AG08395 (cell line): Measurements from ENCODE around the gene SLAIN2.
"Not testable (repeated sequence)": the region's sequence is repeated elsewhere in the genome, so short reads cannot be mapped to it uniquely, and the experiment has no call there.

ENCODE experiments used
- DNase-seq: peaks from one replicate; pipeline ENCODE4 v3.0.0; 2012; ENCODE audit warnings: mixed read lengths, low spot score

Gene SLAIN2

DNA sequence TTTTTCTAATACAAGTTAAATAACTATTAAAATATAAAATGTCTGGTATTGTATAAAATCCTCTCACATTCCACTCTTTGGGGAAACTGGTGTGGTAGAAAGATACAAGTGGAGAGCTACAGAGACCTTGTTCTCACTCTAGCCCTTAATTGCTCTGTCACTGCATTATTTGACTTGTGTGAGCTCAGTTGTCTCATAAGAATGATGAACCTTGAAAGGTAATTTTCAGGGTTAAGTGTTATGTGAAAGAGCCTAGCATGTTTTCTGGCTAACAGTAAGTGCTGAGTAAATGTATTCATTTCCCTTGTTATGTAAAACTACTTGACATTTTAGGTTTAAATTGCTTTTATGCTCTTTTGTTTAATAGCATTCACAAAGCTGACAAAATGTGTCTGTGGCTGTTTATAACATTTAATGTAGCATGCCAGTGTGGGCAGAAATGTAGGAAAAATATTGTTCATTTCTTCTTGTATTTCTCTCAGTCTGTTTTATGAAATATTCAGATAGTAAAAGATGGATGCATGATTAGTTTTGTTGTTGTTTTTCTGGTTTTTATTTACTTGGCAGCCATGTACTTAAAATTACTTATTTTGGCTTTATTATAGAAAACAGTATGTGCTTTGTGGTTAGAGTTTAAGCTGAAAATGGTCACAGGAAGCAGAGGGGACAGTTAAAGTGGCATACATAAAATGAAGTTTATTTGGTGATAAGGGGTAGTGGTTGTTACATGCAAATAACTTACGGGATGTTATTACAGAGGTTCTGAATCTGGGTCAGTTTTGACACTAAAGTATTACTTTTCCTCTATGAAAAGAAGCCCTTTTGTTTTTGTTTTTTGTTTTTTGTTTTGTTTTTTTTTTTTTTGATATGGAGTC is 29.2 kb downstream of the SLAIN2 start:
- no peak for DNase-seq

DNA sequence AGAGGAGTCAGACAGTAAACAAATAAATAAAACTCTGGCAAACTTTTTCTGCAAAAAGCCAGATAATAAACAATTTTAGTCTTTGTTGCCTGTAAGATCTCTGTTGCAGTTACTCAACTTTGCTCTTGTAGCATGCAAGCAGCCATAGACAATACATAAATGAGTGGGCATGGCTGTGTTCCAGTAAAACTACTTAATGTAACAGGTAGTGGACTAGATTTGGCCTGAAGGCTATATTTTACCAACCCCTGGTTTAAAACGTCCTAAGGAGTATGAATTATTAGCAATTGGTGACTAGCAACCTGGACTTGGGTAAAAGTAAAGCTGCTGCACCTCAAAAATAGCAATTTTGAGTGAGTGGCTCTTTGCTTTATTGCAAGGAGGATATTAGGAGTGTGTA is 30.9 kb downstream of the SLAIN2 start:
- DNase-seq: no peak

- peak; percentile 31 for DNase-seq
Observed at GRCh38 chr4:48375651-48376304, 34.4 kb downstream of the SLAIN2 start.

DNA sequence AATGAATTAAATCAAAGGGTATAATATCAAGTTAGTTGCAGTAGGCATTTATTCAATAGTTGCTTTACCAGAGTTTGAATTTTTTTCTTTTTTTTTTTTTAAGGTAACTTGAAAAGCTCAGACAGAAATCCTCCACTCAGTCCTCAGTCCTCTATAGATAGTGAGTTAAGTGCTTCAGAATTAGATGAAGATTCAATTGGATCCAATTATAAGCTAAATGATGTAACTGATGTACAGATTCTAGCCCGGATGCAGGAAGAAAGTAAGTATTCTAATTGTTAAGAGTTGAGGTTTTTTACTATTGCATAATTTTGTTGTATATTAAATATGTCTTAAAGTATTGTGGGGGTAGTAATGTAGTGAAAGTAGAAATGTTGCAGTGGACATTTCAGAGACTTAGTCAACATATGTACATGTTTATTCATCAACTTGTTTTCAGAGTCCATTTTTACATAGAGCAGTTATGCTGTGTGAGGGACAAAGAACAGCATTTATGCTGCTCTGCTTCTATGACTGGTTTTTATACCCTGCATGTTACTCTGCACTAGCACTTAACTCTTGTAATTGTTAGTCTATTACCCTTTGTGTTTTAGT is 38.4 kb downstream of the SLAIN2 start:
- no peak for DNase-seq

- no peak for DNase-seq
Observed at GRCh38 chr4:48380583-48381167, 39.3 kb downstream of the SLAIN2 start.

DNA sequence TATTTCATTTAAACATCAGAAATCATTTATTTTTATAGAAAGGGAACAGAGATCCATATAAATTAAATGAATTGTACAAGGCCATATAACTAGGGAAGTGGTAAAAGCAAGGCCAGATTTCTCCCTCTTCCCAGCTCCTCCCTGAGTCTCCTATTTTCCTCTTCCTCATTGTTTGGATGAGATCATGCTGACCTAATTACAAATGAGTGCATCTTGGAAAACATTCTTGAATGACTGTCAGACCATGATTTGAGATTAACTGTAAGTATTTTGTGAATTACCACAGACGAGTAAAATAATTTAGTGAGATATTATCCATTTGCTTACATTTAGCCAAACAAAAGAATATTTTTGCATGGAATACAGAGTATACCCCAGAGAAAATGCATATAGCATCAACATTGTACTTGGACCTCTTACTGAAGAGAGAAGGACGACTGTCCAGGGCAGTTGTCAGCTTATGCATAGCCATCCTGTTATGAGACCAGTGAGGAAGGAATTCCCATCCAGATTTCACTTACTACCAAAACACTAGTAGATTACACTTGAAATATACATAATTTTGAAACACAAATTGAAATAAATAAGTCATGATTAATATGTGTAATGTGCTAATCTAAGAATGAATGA is 47.3 kb downstream of the SLAIN2 start:
- DNase-seq: peak; percentile 61

- no peak for DNase-seq
Observed at GRCh38 chr4:48396043-48396442, 54.7 kb downstream of the SLAIN2 start.

DNA sequence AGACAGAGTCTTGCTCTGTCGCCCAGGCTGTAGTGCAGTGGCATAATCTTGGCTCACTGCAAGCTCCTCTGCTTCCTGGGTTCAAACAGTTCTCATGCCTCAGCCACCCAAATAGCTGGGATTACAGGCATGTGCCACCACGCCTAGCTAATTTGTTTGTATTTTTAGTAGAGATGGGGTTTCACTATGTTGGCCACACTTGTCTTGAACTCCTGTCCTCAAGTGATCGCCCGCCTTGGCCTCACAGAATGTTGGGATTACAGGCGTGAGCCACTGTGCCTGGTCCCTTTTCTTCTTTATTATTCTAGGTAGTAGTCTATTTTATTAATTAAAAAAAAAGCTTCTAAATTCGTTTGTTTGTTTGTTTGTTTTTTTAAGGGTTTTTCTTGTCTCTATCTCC is 59.1 kb downstream of the SLAIN2 start:
- DNase-seq: no peak

DNA sequence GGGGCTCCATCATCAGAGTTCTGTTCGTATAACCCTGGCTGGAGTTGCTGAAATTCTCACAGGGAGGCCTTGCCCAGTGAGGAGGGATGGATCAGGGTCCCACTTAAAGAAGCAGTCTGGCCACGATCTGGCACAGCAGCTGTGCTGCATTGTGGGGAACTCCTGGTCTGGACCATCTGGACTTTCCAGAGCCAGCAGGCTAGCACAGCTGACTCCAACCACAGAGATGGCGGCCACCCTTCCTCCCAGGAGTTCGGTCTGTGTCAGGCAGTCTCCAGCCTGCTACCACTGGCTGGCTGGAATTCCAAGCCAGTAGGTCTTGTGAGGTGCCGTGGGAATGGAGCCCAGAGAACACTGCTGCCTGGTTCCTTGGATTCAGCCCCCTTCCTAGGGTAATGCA is 62.0 kb downstream of the SLAIN2 start:
- no peak for DNase-seq

- DNase-seq: no peak
Observed at GRCh38 chr4:48403779-48404178, 62.5 kb downstream of the SLAIN2 start.

GRCh38 chr4:48405924-48406323 is 64.6 kb downstream of the SLAIN2 start:
- DNase-seq: no peak

- DNase-seq: no peak
Observed at GRCh38 chr4:48409203-48409602, 67.9 kb downstream of the SLAIN2 start.

- no peak for DNase-seq
Observed at GRCh38 chr4:48410812-48411211, 69.5 kb downstream of the SLAIN2 start.

DNA sequence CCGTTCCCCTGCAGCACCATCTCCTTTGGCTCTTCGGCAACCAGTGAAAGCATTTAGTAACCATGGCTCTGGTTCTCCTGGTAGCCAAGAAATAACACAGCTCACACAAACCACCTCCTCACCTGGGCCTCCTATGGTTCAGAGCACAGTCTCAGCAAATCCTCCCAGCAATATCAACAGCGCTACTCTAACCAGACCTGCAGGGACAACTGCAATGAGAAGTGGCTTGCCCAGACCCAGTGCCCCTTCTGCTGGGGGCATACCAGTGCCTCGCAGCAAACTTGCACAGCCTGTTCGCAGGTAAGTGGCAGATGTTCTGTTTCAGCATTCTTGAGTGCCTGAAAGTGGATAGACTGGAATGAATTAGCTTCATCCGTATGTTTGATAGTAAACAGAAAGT is 78.8 kb downstream of the SLAIN2 start:
- DNase-seq: no peak

DNA sequence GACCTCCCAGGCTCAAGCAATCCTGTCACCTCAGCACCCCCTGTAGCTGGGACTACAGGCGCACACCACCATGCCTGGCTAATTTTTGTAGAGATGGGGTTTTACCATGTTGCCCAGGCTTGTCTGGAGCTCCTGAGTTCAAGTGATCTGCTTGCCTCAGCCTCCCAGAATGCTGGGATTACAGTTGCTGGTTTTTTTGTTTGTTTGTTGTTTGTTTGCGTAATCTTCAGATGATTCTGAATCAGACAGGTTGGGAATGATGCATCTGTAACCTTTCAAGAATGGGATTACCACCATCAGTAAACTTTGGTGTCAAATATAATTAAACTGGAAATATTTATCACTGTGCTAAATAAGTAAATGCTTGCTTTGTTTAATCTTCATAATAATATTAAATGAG is 79.8 kb downstream of the SLAIN2 start:
- no peak for DNase-seq

DNA sequence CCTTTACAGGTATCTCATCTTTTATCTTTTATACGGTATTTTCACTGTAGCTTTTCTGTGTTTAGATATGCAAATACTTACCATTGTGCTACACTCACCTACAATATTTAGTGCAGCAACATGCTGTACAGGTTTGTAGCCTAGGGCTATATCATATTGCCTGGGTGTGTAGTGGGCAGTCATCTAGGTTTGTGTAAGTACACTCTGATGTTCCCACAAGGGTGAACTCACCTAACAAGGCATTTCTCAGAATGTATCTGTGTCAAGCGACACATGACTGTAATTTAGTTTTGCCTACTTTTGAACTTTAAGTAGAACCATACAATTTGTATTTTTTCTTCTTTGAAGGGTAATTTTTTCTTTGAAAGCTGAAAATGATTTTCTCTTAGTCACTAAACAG is 87.6 kb downstream of the SLAIN2 start:
- DNase-seq: no peak

- no peak for DNase-seq
Observed at GRCh38 chr4:48429709-48430474, 88.6 kb downstream of the SLAIN2 start.

DNA sequence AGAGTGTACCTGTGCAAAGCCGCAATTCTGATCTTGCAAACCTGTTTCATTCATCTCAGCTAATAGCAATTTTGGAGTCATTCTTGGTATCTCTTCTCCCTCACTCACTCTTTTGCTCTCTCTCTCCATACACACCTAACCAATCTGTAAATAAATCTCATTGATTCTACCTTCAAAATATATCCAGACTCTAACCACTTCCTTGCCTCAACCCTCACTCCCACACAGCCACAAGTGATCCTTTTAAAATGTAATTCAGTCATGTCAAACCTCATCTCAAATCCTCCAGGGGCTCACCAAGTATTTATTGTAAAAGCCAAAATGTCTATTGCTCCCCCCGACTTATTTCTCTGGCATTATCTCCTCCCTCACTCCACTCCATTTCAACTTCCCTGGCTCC is 90.1 kb downstream of the SLAIN2 start:
- DNase-seq: no peak

- DNase-seq: no peak
Observed at GRCh38 chr4:48432017-48432416, 90.7 kb downstream of the SLAIN2 start.

GRCh38 chr4:48436318-48436717 is 95.0 kb downstream of the SLAIN2 start:
- no peak for DNase-seq

DNA sequence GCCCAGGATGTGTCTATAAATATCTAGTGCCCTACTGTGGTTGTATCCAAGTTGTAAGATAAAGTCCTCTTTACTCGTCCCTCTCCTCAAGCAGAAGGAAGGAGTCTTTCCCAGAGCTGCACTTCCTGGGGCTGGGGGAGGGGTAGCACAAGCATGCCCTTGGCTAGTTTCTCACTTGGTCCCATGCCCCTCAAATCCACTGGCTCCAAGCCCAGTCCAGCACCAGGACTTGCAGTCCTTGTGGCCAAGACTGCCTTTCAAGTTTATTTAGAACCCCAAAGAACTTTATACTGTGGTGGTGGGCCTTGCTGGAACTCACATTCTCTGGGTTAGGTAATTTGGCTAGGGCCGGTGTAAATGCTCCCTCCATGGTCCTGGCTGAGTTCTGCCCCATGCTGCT is 98.7 kb downstream of the SLAIN2 start:
- no peak for DNase-seq

- not testable (repeated sequence) for DNase-seq
Observed at GRCh38 chr4:48440914-48441313, 99.6 kb downstream of the SLAIN2 start.
